Glutamatergic neuron (in vitro differentiated cells): ENCODE results near the gene CHRNA3. TPM values are rescaled to one million over a fixed set of nuclear protein-coding genes. Genes with fewer than 3 reads are reported as not detected.

Source experiments
- DNase-seq: peaks from one replicate; pipeline ENCODE4 v3.0.0; 2022
- H3K27ac Mint-ChIP-seq: one replicate; pipeline ENCODE4 v1.8.0; 2020; ENCODE audit warnings: mild to moderate bottlenecking, mixed read lengths, inconsistent platforms; ENCODE audit not compliant: unreplicated experiment
- H3K27me3 Mint-ChIP-seq: one replicate; pipeline ENCODE4 v1.8.0; 2020; ENCODE audit warnings: mild to moderate bottlenecking, moderate library complexity, mixed read lengths, inconsistent platforms; ENCODE audit not compliant: unreplicated experiment
- H3K36me3 Mint-ChIP-seq: one replicate; pipeline ENCODE4 v1.8.0; 2020; ENCODE audit warnings: mild to moderate bottlenecking, mixed read lengths, inconsistent platforms; ENCODE audit not compliant: unreplicated experiment
- H3K4me1 Mint-ChIP-seq: one replicate; pipeline ENCODE4 v1.8.0; 2020; ENCODE audit warnings: mild to moderate bottlenecking, low read depth, mixed read lengths, inconsistent platforms; ENCODE audit not compliant: unreplicated experiment
- H3K4me3 Mint-ChIP-seq: one replicate; pipeline ENCODE4 v1.8.0; 2020; ENCODE audit warnings: mild to moderate bottlenecking, mixed read lengths, inconsistent platforms; ENCODE audit not compliant: unreplicated experiment
- H3K9me3 Mint-ChIP-seq: one replicate; pipeline ENCODE4 v1.8.0; 2020; ENCODE audit warnings: mild to moderate bottlenecking, moderate library complexity, mixed read lengths, inconsistent platforms; ENCODE audit not compliant: unreplicated experiment
- CTCF ChIP-seq: fragments of 200-600 bp; sonication (generic); IDR thresholded peaks from one replicate; pipeline ENCODE4 v1.5.0; 2021; ENCODE audit not compliant: partially characterized antibody, unreplicated experiment
- long read RNA-seq: library from polyadenylated mRNA; unstranded; transcript quantifications from one replicate; pipeline ENCODE4 v2.0.0, GENCODE V29; 2020; ENCODE audit not compliant: unreplicated experiment
- total RNA-seq: library from RNA; stranded (reverse); fragmentation: NEBNext Ultra II Directional; extraction: Animal tissue kit (Norgen Biotek cat#: 25700); gene quantifications from one replicate; pipeline ENCODE4 v1.2.1, GENCODE V29; 2021; ENCODE audit not compliant: unreplicated experiment

CHRNA3 gene
- total RNA-seq, result 208 TPM
- long read RNA-seq, transcript CHRNA3-201 (6 exons, 3,202 nt), result major isoform, 89 of 105 reads
- long read RNA-seq, partial matches to known transcripts, result 7 of 105 reads
- long read RNA-seq, other reads (novel, unspliced or antisense), result 9 of 105 reads

- TF ChIP-seq CTCF, result no peak
- Mint-ChIP-seq H3K27me3 (peaks cover 27% of the 10 kb centered on the region), H3K36me3 (peaks cover 9% of the 10 kb centered on the region), H3K9me3 (peaks cover 23% of the 10 kb centered on the region), H3K4me3 (peak within 1 kb of the TSS; percentile 95), H3K4me1 (peaks cover 22% of the 10 kb centered on the region), H3K27ac (peak within 1 kb of the TSS; percentile 92)
- DNase-seq, result peak; percentile 64
Observed at GRCh38 chr15:78620527-78621421, at the start of gene CHRNA3. Gene CHRNA3 (minus strand): TSS chr15:78620996. CDS start chr15:78620794, 202 bp downstream.

GRCh38 chr15:78668987-78669386, 48.2 kb upstream of the CHRNA3 start:
- Mint-ChIP-seq H3K9me3 (peaks cover 22% of the 10 kb centered on the region), H3K27ac (no peak overlapping the region), H3K36me3 (no peaks in the 10 kb centered on the region), H3K27me3 (peaks cover 17% of the 10 kb centered on the region), H3K4me1 (peaks cover 43% of the 10 kb centered on the region), H3K4me3 (no peak overlapping the region)
- DNase-seq, result no peak
- no peak for TF ChIP-seq CTCF

- no peak for DNase-seq
- TF ChIP-seq CTCF, result no peak
- Mint-ChIP-seq H3K27ac (peak overlapping the region; percentile 25), H3K9me3 (peaks cover 22% of the 10 kb centered on the region), H3K4me3 (no peak overlapping the region), H3K4me1 (peaks cover 40% of the 10 kb centered on the region), H3K36me3 (no peaks in the 10 kb centered on the region), H3K27me3 (peaks cover 15% of the 10 kb centered on the region)
Observed at GRCh38 chr15:78667578-78668236, 46.9 kb upstream of the CHRNA3 start.

GRCh38 chr15:78666010-78666409, 45.2 kb upstream of the CHRNA3 start:
- no peak for DNase-seq
- peaks cover 31% of the 10 kb centered on the region for H3K4me1 Mint-ChIP-seq
- H3K27me3 Mint-ChIP-seq, result peaks cover 3% of the 10 kb centered on the region
- no peak overlapping the region for H3K4me3 Mint-ChIP-seq
- no peaks in the 10 kb centered on the region for H3K36me3 Mint-ChIP-seq
- TF ChIP-seq CTCF, result no peak
- H3K27ac Mint-ChIP-seq, result no peak overlapping the region
- peaks cover 6% of the 10 kb centered on the region for H3K9me3 Mint-ChIP-seq
